Measurements from ENCODE around the gene SLC7A6. TPM values are rescaled to one million over a fixed set of nuclear protein-coding genes. Genes with fewer than 3 reads are reported as not detected.

SLC7A6 gene
- total RNA-seq, 2 experiments from 2014 or later = 53.1 to 79.5 TPM

DNA sequence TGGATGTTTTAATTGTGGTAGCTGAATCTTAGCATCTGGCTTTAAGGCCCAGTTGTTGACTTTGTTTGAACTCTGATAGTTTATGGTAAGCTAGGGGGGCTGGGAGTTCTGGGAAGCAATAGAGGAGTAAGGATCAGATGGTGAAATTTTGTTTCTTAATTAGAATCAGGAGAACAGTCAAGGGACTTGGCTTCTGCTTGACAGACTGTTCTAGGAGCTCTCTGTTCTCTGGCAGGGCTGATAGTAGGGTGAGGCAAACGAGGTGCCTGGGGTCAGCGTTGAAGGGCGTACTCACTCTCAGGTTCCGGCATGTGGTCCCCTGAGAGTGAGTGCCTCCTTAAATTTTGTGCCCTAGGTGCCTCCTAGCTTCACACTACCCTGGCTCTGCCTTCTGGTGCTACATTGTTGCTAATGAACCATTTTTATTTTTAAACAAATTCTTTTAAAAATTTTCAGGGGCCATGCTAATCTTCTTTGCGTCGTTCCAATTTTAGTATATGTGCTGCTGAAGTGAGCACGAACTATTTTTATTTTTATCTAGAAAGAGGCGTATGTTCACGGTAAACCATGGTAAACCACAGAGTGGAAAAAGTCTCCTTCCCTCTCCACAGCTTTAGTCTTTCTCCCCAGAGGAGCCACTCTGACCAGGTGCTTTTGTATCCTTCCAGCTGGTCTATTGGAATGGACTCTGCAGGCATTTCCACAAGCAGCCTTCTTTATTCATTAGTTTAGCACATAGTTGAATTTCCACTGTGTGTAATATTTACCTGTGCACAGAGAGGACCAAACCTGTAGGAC lies 19.7 kb downstream of the SLC7A6 start:
- Histone ChIP-seq H3K4me1 (ENCODE audit: insufficient read depth, low read length, poor library complexity, severe bottlenecking) (peaks cover 99% of the 10 kb centered on the region), H3K4me3 (ENCODE audit: low read depth, low read length, poor library complexity, severe bottlenecking) (peak overlapping the region; percentile 58), H3K9me2 (ENCODE audit: insufficient read depth, low read length) (no peaks in the 10 kb centered on the region), H4K20me1 (ENCODE audit: insufficient read depth, low read length) (no peaks in the 10 kb centered on the region), H3K27ac (ENCODE audit: low read depth, low read length, poor library complexity, severe bottlenecking) (peak overlapping the region; percentile 97), H3K36me3 (ENCODE audit: insufficient read depth, low read length) (peaks cover 63% of the 10 kb centered on the region), H3K4me2 (ENCODE audit: low read length) (peak overlapping the region; percentile 91), H3K9me3 (ENCODE audit: low read length) (no peaks in the 10 kb centered on the region), H2AFZ (ENCODE audit: low read length) (no peak overlapping the region), H3K79me2 (ENCODE audit: insufficient read depth, low read depth, low read length) (peaks cover 59% of the 10 kb centered on the region)
- TF ChIP-seq EZH2phosphoT487 (IDR thresholded peaks at IDR 0.05; ENCODE audit: borderline replicate concordance, low read depth, low read length) = no peak
- peak; percentile 65 for DNase-seq (ENCODE audit: low spot score)
- ChIA-PET POLR2A (interaction anchor here (0.6 to 2.2 kb wide), 12 partner anchors 8 to 1107 kb away, joined by 3 to 13 read pairs (median 4); partner anchors contain the start of genes PRMT7, SLC7A6 and SLC7A6OS), CTCF (ENCODE audit: unreplicated experiment) (interaction anchor here (0.6 to 2.1 kb wide), 6 partner anchors 11 to 208 kb away, joined by 3 to 10 read pairs (median 5); partner anchors contain the start of gene SLC7A6)
- intact Hi-C loops (cut with micrococcal nuclease; ENCODE audit: unreplicated experiment) = no loop called here
- BruUV-seq (replicated peaks) = TSS peak; percentile 9

DNA sequence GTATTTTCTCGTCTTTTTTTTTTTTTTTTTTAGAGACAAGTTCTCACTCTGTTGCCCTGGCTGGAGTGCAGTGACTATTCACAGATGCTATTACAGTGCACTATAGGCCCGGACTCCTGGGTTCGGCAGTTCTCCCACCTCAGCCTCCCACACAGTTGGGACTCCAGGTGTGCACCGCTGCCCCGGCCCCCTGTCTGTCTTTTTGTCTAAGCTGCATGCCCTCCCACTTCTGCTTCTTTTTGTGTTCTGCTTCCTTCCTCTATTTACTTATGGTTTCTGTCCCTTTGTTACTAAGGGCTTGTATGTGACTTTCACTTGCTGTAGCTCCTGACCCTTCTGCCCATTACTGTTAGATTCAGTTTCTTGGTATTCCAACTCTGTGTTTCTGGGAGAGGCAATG lies 20.5 kb downstream of the SLC7A6 start:
- H3K79me2 ChIP-seq (ENCODE audit: insufficient read depth, low read depth, low read length) = peaks cover 50% of the 10 kb centered on the region
- H3K9me3 ChIP-seq (ENCODE audit: low read length) = no peaks in the 10 kb centered on the region
- H3K27ac ChIP-seq (ENCODE audit: low read depth, low read length, poor library complexity, severe bottlenecking) = peak overlapping the region; percentile 97
- H3K4me1 ChIP-seq (ENCODE audit: insufficient read depth, low read length, poor library complexity, severe bottlenecking) = peaks cover 99% of the 10 kb centered on the region
- peak overlapping the region; percentile 91 for H3K4me2 ChIP-seq (ENCODE audit: low read length)
- H2AFZ ChIP-seq (ENCODE audit: low read length) = no peak overlapping the region
- H3K36me3 ChIP-seq (ENCODE audit: insufficient read depth, low read length) = peaks cover 61% of the 10 kb centered on the region
- peak overlapping the region; percentile 58 for H3K4me3 ChIP-seq (ENCODE audit: low read depth, low read length, poor library complexity, severe bottlenecking)
- TF ChIP-seq EZH2phosphoT487 (IDR thresholded peaks at IDR 0.05; ENCODE audit: borderline replicate concordance, low read depth, low read length) = no peak
- intact Hi-C loops (cut with micrococcal nuclease; ENCODE audit: unreplicated experiment) = loop anchor here (1.0 kb wide), 2 partner anchors 21 to 25 kb away; partner anchors contain the start of genes SLC7A6 and SLC7A6OS
- CTCF ChIA-PET (ENCODE audit: unreplicated experiment) = interaction anchor here (0.5 to 2.1 kb wide), 5 partner anchors 12 to 607 kb away, joined by 3 to 15 read pairs (median 5); partner anchors contain the start of gene SLC7A6
- H3K9me2 ChIP-seq (ENCODE audit: insufficient read depth, low read length) = no peaks in the 10 kb centered on the region
- no TSS peak for BruUV-seq (replicated peaks)
- H4K20me1 ChIP-seq (ENCODE audit: insufficient read depth, low read length) = no peaks in the 10 kb centered on the region
- POLR2A ChIA-PET = interaction anchor here (0.6 to 2.6 kb wide), 12 partner anchors 9 to 1108 kb away, joined by 3 to 19 read pairs (median 6); partner anchors contain the start of genes PRMT7 and SLC7A6OS
- DNase-seq (ENCODE audit: low spot score) = peak; percentile 95

DNA sequence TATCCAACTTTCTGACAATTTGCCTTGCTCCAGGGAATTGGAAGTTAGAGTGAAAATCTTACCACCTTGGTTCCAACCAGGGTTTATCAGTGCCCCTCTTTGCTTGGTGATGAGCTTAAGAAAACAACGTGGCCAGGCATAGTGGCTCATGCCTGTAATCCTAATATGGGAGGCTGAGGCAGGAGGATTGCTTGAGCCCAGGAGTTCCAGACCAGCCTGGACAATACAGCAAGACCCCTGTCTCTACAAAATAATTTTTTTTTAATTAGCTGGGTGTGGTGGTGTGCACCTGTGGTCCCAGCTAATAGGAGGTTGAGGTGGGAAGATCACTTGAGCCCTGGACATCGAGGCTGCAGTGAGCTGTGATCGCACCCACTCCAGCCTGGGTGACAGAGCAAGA lies 21.4 kb downstream of the SLC7A6 start:
- Histone ChIP-seq H3K4me1 (ENCODE audit: insufficient read depth, low read length, poor library complexity, severe bottlenecking) (peaks cover 97% of the 10 kb centered on the region), H3K9me3 (ENCODE audit: low read length) (no peaks in the 10 kb centered on the region), H3K36me3 (ENCODE audit: insufficient read depth, low read length) (peaks cover 66% of the 10 kb centered on the region), H3K79me2 (ENCODE audit: insufficient read depth, low read depth, low read length) (peaks cover 43% of the 10 kb centered on the region), H3K4me2 (ENCODE audit: low read length) (peak overlapping the region; percentile 83), H3K4me3 (ENCODE audit: low read depth, low read length, poor library complexity, severe bottlenecking) (peak overlapping the region; percentile 56), H3K9me2 (ENCODE audit: insufficient read depth, low read length) (no peaks in the 10 kb centered on the region), H3K27ac (ENCODE audit: low read depth, low read length, poor library complexity, severe bottlenecking) (peak overlapping the region; percentile 97), H2AFZ (ENCODE audit: low read length) (no peak overlapping the region), H4K20me1 (ENCODE audit: insufficient read depth, low read length) (no peaks in the 10 kb centered on the region)
- POLR2A ChIA-PET = interaction anchor here (0.6 to 2.6 kb wide), 15 partner anchors 9 to 638 kb away, joined by 3 to 19 read pairs (median 5); partner anchors contain the start of genes PRMT7, SLC7A6 and SLC7A6OS
- CTCF ChIA-PET (ENCODE audit: unreplicated experiment) = interaction anchor here (0.6 to 2.1 kb wide), 7 partner anchors 9 to 28 kb away, joined by 3 to 15 read pairs (median 4); partner anchors contain the start of gene SLC7A6
- intact Hi-C loops (cut with micrococcal nuclease; ENCODE audit: unreplicated experiment) = loop anchor here (1.0 kb wide), 2 partner anchors 21 to 25 kb away; partner anchors contain the start of genes SLC7A6 and SLC7A6OS
- BruUV-seq (replicated peaks) = no TSS peak
- no peak for DNase-seq (ENCODE audit: low spot score)
- TF ChIP-seq, protein P1, sequence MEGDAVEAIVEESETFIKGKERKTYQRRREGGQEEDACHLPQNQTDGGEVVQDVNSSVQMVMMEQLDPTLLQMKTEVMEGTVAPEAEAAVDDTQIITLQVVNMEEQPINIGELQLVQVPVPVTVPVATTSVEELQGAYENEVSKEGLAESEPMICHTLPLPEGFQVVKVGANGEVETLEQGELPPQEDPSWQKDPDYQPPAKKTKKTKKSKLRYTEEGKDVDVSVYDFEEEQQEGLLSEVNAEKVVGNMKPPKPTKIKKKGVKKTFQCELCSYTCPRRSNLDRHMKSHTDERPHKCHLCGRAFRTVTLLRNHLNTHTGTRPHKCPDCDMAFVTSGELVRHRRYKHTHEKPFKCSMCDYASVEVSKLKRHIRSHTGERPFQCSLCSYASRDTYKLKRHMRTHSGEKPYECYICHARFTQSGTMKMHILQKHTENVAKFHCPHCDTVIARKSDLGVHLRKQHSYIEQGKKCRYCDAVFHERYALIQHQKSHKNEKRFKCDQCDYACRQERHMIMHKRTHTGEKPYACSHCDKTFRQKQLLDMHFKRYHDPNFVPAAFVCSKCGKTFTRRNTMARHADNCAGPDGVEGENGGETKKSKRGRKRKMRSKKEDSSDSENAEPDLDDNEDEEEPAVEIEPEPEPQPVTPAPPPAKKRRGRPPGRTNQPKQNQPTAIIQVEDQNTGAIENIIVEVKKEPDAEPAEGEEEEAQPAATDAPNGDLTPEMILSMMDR (conservative IDR thresholded peaks at IDR 0.05; ENCODE audit: low read length) = no peak
- TF ChIP-seq EZH2phosphoT487 (IDR thresholded peaks at IDR 0.05; ENCODE audit: borderline replicate concordance, low read depth, low read length) = no peak

Measured in OCI-LY7 (cell line).